GM12891 (cell line): ENCODE measurements around the gene PANK4.
"Not testable (repeated sequence)": the region's sequence is repeated elsewhere in the genome, so short reads cannot be mapped to it uniquely, and the experiment has no call there.

Source experiments
- DNase-seq: peaks from one replicate; pipeline ENCODE4 v3.0.0; 2011; ENCODE audit warnings: low spot score; ENCODE audit not compliant: insufficient read length
- FAIRE-seq: peaks from 2 replicates; lab custom pipeline; 2011; peaks lifted over from hg19 to GRCh38; lab: Jason Lieb, UNC
- PAX5 ChIP-seq: IDR thresholded peaks from 2 replicates; pipeline ENCODE4 v1.6.1; 2011; ENCODE audit warnings: low read length, moderate library complexity, mild to moderate bottlenecking; ENCODE audit not compliant: insufficient read depth, severe bottlenecking
- POLR2A ChIP-seq: IDR thresholded peaks from 2 replicates; pipeline ENCODE4 v1.6.1; 2011; ENCODE audit warnings: low read depth, low read length, control low read depth
- POLR2AphosphoS5 ChIP-seq: IDR thresholded peaks from 2 replicates; pipeline ENCODE4 v1.6.1; 2011; ENCODE audit warnings: low read depth, low read length, control low read depth
- POU2F2 ChIP-seq: IDR thresholded peaks from 2 replicates; pipeline ENCODE4 v1.6.1; 2011; ENCODE audit warnings: low read depth, mild to moderate bottlenecking, control low read depth, low read length, moderate library complexity
- SPI1 ChIP-seq: IDR thresholded peaks from 2 replicates; pipeline ENCODE4 v1.6.1; 2011; ENCODE audit warnings: low read depth, low read length, control low read depth
- TAF1 ChIP-seq: IDR thresholded peaks from 2 replicates; pipeline ENCODE4 v1.6.1; 2011; ENCODE audit warnings: low read depth, low read length, control low read depth

Gene PANK4

DNA sequence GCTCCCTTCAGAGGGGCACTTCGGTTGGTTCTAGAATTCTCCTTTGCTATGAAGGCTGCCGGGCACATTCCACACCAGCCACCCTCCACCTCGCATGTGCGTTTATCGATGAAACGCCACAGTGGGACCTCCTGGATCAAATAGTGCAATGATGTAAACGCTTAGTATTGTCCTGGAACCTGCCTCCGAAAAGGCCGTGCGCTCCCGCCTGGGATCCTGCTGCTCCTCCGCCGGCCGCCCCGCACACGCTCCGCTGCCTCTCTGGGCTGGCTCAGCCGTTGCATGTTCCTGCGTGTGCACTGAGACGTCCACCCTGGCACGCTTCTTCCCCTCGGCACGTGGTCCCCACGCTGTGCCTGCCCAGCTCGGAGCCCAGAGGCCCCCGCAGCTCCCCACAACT is 25.8 kb upstream of the PANK4 start:
- DNase-seq, result no peak
- FAIRE-seq, result no peak
- TF ChIP-seq POU2F2 (no peak), SPI1 (no peak), TAF1 (no peak), POLR2A (no peak), PAX5 (no peak), POLR2AphosphoS5 (no peak)

GRCh38 chr1:2551544-2551943 is 25.1 kb upstream of the PANK4 start:
- FAIRE-seq, DNase-seq: not testable (repeated sequence)

- FAIRE-seq, result peak; percentile 95
- DNase-seq, result not testable (repeated sequence)
Observed at GRCh38 chr1:2550309-2550861, 24.0 kb upstream of the PANK4 start.

DNA sequence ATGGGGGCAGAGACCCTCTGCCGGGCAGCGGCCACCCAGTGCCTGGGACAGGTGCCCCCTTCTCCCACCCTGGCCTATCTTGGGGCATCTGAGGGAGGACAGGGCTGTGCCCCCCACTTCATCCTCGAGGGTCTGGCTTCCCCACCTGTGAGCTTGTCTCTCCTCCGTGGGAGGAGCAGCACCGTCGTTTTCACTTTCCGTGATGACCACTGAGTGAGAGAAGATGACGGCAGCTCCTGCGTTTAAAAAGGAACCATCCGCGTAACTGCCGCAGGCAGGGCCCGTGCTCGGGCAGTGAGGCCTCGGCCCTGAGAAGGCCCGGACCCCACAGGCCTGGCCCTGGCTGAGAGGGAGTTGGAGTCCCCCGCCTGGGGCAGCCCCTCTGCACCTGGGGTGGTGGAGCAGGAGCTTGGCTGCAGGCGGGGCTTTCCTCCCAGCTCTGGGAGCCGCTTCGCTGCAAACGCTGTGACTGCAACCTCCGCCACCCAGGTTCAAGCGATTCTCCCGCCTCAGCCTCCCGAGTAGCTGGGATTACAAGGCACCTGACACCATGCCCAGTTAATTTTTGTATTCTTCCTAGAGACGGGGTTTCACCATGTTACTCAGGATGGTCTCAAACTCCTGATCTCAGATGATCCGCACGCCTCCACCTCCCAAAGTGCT is 23.1 kb upstream of the PANK4 start:
- peak; percentile 97 for FAIRE-seq
- DNase-seq, result not testable (repeated sequence)

DNA sequence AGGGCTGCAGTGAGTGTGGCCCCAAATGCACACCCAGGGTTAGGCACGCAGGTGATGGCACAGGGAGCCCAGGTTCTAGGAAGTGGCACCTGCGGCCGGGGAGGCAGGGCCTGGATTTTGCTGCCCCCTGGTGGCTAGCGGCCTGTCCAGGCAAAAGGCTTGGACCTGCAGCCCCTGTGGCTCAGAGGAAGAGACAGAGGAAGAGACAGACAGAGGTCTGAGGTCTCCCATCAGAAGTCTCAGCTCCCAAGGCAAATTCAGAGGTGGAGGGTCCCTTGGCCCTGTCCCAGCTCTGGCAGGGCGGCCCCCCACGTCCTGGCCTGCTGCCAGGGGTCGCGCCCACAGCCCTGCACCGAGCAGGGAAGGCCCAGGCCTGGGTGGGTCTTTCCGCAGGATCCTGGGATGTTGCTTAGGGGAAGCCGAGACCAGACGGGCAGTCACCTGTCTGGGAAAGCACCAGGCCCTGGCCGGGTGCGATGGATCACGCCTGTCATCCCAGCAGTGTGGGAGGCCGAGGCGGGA is 21.7 kb upstream of the PANK4 start:
- FAIRE-seq, result peak; percentile 23

DNA sequence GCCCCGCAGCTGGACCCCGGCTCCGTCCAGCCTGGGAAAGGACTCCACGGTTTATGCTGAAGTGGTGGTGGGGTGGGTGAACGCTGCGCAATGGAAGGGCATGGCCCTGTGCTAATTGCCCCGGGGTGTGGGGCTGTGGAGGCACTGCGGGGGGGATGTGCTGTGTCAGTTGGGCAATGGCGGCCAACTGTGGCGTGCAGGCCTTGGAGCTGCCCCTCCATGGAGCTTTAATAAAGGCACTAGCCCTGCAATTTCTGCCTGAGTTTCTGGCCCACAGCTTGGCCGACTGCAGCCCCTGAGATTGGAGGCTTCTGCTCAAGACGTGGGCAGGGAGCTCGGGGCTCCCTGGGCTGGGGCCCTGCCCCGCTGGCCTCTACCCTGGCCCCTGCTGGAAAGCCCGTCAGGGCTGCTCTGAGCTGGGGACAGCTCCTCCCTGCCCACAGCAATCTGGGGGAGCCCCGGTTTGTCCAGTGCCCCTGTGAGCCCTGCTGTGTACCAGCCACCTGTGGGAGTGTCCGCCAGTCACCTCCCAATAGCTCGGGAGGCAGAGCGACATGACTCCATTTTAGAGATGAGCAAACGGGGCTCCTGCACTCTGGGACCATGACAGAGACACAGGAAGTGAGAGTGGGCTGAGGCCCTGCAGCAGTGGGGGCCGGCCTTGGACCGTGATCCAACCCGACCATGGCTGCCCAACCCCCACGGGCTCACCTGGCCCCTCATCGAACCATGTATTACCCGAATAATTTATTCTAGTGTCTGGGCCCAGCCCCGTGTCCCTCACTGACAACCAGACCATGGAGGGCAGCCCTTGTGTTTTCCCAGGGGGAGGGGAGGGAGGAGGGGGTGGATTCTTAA is 21.0 kb upstream of the PANK4 start:
- FAIRE-seq (peak; percentile 62), DNase-seq (peak; percentile 64)
- peak; percentile 76 for TF ChIP-seq SPI1
- no peak for TF ChIP-seq PAX5
- no peak for TF ChIP-seq POLR2AphosphoS5
- TF ChIP-seq POU2F2, result no peak
- peak; percentile 74 for TF ChIP-seq TAF1
- TF ChIP-seq POLR2A, result peak; percentile 70

More for the DNA sequence above, 21.7 kb upstream of the PANK4 start:
- no peak for TF ChIP-seq TAF1
- TF ChIP-seq SPI1, result peak; percentile 21; the same call in 1 of the 2 replicates
- TF ChIP-seq POLR2AphosphoS5, result no peak
- TF ChIP-seq POU2F2, result no peak
- DNase-seq, result peak; percentile 70

DNA sequence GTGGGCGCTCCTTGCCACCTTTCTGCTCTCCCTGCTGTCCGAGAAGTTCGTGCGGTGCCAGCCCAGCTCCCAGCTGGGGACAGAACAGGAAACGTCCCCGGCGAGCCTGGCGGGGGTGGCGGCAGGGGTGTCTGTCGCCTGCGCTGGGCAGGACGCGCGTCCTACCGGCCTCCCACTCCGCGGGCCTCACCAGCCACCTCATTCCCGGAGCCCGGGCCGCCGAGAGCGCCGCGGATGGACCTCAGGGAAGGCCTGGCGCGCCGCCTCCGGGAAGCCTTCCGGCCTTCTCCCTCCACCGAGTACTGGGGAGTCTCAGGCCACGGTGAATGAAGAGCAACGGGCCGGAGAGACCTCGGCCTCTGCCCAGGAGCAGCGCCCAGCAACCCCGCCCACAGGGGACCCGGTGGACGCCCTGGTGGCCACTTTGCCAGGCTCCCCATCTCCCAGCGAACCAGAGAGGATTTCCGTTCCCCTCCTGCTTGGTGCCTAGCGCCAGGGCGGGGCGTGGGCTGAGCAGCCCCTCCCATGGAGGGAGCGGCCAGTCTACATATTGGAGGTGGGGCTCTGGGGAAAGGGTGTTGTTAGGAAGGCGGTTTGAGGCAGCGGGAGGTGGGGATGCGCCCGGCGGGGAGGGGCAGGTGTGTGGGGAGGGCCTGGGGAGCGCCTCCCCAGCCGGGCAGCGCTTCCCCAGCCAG is 20.3 kb upstream of the PANK4 start:
- DNase-seq (peak; percentile 90), FAIRE-seq (peak; percentile 97)
- peak; percentile 9; the same call in 1 of the 2 replicates for TF ChIP-seq TAF1
- TF ChIP-seq POU2F2, result no peak
- no peak for TF ChIP-seq PAX5

DNA sequence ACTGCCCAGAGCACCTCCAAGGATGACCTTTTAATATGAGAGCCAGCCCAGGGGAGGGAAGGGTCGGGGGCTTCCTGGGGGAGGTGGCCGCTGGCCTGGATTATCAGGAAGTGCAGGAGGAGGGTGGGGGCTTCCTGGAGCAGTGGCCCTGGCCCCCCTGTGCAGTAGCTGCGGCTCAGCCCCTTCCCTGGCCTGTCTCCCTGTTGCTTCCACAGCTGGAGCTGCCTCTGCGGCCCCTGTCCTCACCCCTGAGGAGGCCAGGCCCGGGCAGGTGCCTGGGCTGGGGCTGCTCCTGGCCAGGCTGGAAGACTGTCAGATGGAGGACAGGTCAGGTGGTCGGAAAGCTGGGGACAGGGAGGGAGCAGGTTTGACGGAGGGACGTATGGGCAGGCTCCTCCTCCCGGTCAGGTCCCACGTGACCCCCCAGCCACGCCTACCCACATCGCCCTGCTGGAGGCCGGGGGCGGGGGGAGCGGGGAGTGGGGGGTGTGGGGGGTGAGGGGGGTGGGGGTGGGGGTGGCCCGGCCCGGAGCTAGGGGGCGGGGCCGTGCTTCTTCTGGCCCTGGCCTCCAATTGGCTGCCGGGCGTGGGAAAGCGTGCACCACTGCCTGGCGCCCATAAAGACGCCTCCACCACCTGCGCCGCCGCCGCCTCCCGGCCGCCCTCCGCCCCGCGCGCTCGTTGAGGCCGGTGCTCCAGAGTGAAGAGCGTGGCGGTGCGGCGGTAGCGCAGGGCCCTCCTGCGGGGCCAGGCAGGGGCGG is 19.5 kb upstream of the PANK4 start:
- TF ChIP-seq SPI1 (no peak), PAX5 (no peak), POLR2AphosphoS5 (peak; percentile 64; the same call in 1 of the 2 replicates), POLR2A (peak; percentile 80; the same call in 1 of the 2 replicates), TAF1 (0 out of 2 replicates have a peak, but pooled peaks have one; percentile 48), POU2F2 (no peak)
- FAIRE-seq, result peak; percentile 97
- DNase-seq, result peak; percentile 95

- no peak for DNase-seq
- TF ChIP-seq SPI1 (no peak), TAF1 (no peak), POU2F2 (no peak), POLR2A (no peak), PAX5 (no peak), POLR2AphosphoS5 (no peak)
- FAIRE-seq, result no peak
Observed at GRCh38 chr1:2544875-2545640, 18.7 kb upstream of the PANK4 start.
